EH (cell line): ENCODE measurements around the gene SEC31A.
A peak's percentile ranks its signal among the peaks of the same experiment; 100 is the strongest.
"Not testable (repeated sequence)": the region's sequence is repeated elsewhere in the genome, so short reads cannot be mapped to it uniquely, and the experiment has no call there.

ENCODE experiments used
- DNase-seq: peaks from one replicate; pipeline ENCODE4 v3.0.0-alpha.2; 2015; ENCODE audit warnings: low read depth

The SEC31A gene, protein sequence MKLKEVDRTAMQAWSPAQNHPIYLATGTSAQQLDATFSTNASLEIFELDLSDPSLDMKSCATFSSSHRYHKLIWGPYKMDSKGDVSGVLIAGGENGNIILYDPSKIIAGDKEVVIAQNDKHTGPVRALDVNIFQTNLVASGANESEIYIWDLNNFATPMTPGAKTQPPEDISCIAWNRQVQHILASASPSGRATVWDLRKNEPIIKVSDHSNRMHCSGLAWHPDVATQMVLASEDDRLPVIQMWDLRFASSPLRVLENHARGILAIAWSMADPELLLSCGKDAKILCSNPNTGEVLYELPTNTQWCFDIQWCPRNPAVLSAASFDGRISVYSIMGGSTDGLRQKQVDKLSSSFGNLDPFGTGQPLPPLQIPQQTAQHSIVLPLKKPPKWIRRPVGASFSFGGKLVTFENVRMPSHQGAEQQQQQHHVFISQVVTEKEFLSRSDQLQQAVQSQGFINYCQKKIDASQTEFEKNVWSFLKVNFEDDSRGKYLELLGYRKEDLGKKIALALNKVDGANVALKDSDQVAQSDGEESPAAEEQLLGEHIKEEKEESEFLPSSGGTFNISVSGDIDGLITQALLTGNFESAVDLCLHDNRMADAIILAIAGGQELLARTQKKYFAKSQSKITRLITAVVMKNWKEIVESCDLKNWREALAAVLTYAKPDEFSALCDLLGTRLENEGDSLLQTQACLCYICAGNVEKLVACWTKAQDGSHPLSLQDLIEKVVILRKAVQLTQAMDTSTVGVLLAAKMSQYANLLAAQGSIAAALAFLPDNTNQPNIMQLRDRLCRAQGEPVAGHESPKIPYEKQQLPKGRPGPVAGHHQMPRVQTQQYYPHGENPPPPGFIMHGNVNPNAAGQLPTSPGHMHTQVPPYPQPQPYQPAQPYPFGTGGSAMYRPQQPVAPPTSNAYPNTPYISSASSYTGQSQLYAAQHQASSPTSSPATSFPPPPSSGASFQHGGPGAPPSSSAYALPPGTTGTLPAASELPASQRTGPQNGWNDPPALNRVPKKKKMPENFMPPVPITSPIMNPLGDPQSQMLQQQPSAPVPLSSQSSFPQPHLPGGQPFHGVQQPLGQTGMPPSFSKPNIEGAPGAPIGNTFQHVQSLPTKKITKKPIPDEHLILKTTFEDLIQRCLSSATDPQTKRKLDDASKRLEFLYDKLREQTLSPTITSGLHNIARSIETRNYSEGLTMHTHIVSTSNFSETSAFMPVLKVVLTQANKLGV

GRCh38 chr4:82890901-82891706 is at the start of gene SEC31A:
Gene SEC31A, minus strand, starts transcription at chr4:82891153. Its CDS starts 9,217 bp downstream, at chr4:82881936.
- DNase-seq, result peak; percentile 97

- DNase-seq, result no peak
These were observed 48.5 kb upstream of the SEC31A start for GRCh38 chr4:82939414-82939813.

- no peak for DNase-seq
These were observed 43.5 kb upstream of the SEC31A start for GRCh38 chr4:82934441-82934840.

- no peak for DNase-seq
These were observed 40.1 kb upstream of the SEC31A start for GRCh38 chr4:82930848-82931755.

DNA sequence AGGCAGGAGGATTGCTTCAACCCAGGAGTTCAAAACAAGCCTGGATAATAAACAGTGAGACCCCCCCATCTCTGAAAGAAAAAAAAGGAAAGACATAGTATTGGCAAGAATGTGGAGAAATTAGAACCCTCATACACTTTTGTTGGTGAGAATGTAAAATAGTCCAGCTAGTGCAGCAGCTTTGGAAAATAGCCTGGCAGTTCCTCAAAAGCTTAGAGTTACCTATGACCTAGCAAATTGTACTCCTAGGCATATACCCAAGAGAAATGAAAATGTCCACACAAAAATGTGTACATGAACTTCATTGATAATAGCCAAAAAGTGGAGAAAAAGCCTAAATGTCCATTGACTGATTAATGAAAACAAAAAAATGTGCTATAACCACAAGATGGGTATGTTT is 30.8 kb upstream of the SEC31A start:
- DNase-seq, result no peak

GRCh38 chr4:82919386-82919785 is 28.4 kb upstream of the SEC31A start:
- DNase-seq, result no peak

- DNase-seq, result no peak
These were observed 27.1 kb upstream of the SEC31A start for GRCh38 chr4:82918091-82918490.

GRCh38 chr4:82913968-82914367 is 23.0 kb upstream of the SEC31A start:
- DNase-seq, result not testable (repeated sequence)

DNA sequence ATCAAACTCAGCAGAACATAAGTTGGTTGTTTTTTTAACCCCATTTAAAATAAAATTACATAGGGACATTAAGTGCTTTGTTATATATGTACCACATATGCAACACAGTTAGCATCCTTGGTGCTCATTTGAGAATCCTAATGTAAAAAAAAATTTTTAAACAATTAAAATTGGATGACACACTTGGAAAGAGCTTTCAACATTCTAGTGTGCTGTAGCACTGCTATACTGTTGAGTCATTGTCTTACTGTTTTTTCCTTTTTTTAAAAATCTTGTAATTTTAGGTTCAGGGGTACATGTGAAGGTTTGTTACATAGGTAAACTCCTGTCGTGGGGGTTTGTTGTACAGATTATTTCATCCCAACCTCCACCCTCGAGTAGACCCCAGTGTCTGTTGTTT is 22.4 kb upstream of the SEC31A start:
- peak; percentile 29 for DNase-seq

GRCh38 chr4:82909326-82909725 is 18.4 kb upstream of the SEC31A start:
- no peak for DNase-seq

GRCh38 chr4:82906469-82906868 is 15.5 kb upstream of the SEC31A start:
- DNase-seq, result no peak

DNA sequence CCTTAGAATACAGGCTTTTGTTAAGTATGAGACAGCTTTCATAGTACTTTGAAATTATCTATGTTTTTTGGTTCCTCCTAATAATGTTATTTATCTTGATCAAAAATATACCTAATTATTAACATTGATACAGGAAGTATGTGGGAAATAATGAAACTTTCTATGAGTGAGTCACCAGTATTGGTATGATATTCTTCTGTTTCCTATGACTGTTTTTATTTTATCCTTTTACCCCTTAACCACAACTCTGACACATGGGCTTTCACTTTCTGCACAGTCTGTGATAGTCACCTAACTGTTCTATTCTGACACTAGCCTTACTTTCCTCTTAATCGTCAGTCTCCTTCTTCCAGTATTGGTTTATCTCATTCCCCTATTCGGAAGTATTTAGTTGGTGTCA is 14.3 kb upstream of the SEC31A start:
- DNase-seq, result peak; percentile 55

- no peak for DNase-seq
These were observed 12.8 kb upstream of the SEC31A start for GRCh38 chr4:82903737-82904136.

DNA sequence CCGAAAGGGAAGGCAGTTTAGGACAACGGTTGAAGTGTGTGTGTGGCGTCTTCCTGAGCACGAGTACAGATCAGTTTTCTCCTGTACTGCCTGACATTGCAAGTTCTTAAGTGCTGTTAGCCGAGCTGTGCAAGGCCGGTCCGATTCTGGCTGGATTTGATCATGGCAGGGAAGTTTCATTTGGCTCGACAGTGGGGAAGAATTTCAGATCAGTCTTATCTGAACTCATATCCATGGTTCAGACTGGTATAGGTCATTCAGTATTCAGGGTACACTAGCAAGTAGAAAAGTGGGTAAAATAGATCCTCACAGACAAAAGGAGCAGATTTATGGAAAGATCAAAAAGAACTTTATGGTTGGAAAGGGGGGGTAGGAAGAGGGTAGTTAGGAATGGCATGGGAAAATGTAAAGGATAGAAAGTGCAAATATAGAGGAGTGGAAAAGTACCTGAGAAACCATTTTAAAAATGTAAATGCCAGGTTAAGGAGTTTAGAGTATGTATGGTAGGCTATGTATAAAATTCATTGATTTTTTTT is 10.3 kb upstream of the SEC31A start:
- no peak for DNase-seq

DNA sequence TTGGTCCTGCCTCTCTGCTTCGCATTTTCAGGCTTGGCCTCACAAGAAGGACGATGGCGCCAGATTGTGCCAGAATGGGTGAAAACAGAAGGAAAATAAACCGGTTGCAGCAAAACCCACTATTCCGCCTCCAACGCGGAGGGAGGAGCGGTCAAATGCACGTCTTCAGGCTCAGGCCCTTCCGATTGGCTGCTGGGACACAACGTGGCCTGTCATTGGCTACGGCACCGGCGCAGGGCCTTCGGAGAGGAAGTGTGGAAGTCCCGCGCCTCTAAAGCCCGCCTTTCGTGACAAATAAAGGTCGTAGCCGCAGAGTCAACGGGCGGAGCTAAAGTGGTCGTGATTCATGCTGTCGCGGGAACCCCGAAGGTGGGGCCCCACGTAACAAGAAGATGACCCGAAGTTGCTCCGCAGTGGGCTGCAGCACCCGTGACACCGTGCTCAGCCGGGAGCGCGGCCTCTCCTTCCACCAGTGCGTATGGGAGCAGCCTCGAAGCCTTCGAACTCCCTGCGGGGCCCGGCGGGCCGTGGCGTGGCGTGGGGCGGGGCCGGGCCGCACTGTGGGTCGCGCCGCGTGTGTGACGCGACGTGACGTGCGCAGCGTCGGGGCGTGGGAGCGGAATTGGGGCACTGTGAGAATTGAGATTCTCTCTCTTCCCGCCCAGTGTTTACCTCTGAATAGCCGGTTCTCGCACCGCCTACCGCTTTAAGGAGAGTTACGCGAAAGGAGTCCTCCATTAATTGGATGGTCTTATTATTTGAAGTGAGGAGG is 9.6 kb upstream of the SEC31A start, which contains the start of gene THAP9:
Gene THAP9 (plus strand): TSS at position 325 of the 772 bp plus-strand sequence. CDS start 68 bp downstream, at position 393.
- DNase-seq, result peak; percentile 100

- no peak for DNase-seq
These were observed 9.1 kb upstream of the SEC31A start for GRCh38 chr4:82900066-82900410.

GRCh38 chr4:82899374-82900065 is 8.6 kb upstream of the SEC31A start:
- DNase-seq, result no peak
